C4-2B (cell line): Measurements from ENCODE around the gene CFAP20DC.

Experiments
- CTCF ChIP-seq: fragments of 450-650 bp; conservative IDR thresholded peaks from 2 replicates; pipeline ENCODE4 v1.5.1; 2017; ENCODE audit warnings: mild to moderate bottlenecking
- ZFX ChIP-seq: fragments of 450-650 bp; IDR thresholded peaks from 2 replicates; pipeline ENCODE4 v1.6.1; 2017

DNA sequence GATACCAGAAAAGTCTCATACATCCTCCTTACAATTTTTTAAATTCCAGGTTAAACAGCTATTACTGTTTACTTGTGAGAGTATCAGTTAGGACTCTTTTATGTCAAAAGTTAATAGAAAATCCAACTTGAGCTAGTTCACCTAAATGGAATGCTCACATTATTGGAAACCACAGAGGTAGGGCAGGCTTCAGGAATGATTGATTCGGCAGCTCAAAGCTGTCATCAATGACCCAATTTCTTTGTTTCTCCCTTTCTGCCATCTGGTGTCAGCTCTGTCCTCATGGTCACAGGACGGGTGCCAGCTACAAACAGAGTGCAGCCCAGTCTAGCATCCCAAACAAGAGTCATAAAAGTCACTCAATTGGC is 32.2 kb downstream of the CFAP20DC start:
- no peak for TF ChIP-seq CTCF
- TF ChIP-seq ZFX, result no peak
